KMS-11 (cell line): ENCODE results near the gene NBDY.

Source experiments
- H2AFZ ChIP-seq: fragments of 200-600 bp; sonication (generic); 2 replicates; pipeline ENCODE4 v1.6.1; 2016; ENCODE audit warnings: antibody characterized with exemption, mixed run types, low read depth
- H3K27ac ChIP-seq: fragments of 200-600 bp; sonication (generic); 2 replicates; pipeline ENCODE4 v1.6.1; 2016; ENCODE audit warnings: mild to moderate bottlenecking, mixed run types
- H3K27me3 ChIP-seq: fragments of 200-600 bp; sonication (generic); 2 replicates; pipeline ENCODE4 v1.6.1; 2017; ENCODE audit warnings: mild to moderate bottlenecking, low read depth, mixed run types, moderate library complexity; ENCODE audit not compliant: insufficient read depth
- H3K36me3 ChIP-seq: fragments of 200-600 bp; sonication (generic); 2 replicates; pipeline ENCODE4 v1.6.1; 2017; ENCODE audit warnings: mild to moderate bottlenecking, mixed run types; ENCODE audit not compliant: insufficient read depth
- H3K4me1 ChIP-seq: fragments of 200-600 bp; sonication (generic); 2 replicates; pipeline ENCODE4 v1.6.1; 2016; ENCODE audit warnings: mild to moderate bottlenecking, low read depth, mixed run types; ENCODE audit not compliant: poor library complexity, severe bottlenecking
- H3K4me2 ChIP-seq: fragments of 200-600 bp; sonication (generic); 2 replicates; pipeline ENCODE4 v1.7.0; 2016; ENCODE audit warnings: mild to moderate bottlenecking, mixed run types
- H3K4me3 ChIP-seq: fragments of 200-600 bp; sonication (generic); IDR thresholded peaks from 2 replicates; pipeline ENCODE4 v1.6.1; 2017; ENCODE audit warnings: low read depth, low read length, mixed read lengths; ENCODE audit not compliant: insufficient read depth
- H3K79me2 ChIP-seq: fragments of 200-600 bp; sonication (generic); 2 replicates; pipeline ENCODE4 v1.6.1; 2016; ENCODE audit warnings: low read depth, mixed run types; ENCODE audit not compliant: insufficient read depth
- H3K9ac ChIP-seq: fragments of 200-600 bp; sonication (generic); 2 replicates; pipeline ENCODE4 v1.6.1; 2016; ENCODE audit warnings: mild to moderate bottlenecking, mixed run types
- H4K20me1 ChIP-seq: fragments of 200-600 bp; sonication (generic); 2 replicates; pipeline ENCODE4 v1.6.1; 2016; ENCODE audit warnings: mild to moderate bottlenecking, mixed run types; ENCODE audit not compliant: insufficient read depth
- CTCF ChIP-seq: fragments of 200-600 bp; sonication (generic); conservative IDR thresholded peaks from 2 replicates; pipeline ENCODE4 v1.6.1; 2017; ENCODE audit warnings: low read depth, mild to moderate bottlenecking, antibody characterized with exemption, low read length, moderate library complexity, mixed read lengths

NBDY gene

DNA sequence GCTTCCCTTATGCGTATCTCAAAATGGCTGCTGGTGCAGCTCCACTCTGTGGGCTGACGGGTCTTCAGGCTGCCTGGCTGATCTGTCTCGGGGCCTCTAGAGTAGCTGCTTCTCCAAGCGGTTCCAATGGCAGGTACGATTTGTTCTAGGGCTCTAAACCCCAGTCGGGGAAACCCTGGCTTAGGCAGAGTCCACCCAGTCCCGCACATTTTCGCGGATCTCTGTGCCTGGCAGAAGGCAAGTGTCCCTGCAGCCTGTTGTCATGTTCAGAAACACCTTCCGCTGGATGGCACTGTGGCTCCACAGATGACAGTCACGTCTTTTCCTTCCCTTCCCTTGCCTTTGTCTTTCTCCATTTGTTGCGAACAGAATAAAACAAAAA, 54.4 kb downstream of the NBDY start:
- TF ChIP-seq CTCF = no peak
- Histone ChIP-seq H3K36me3 (no peaks in the 10 kb centered on the region), H3K4me3 (no peak overlapping the region), H4K20me1 (no peaks in the 10 kb centered on the region), H3K27ac (no peak overlapping the region), H3K27me3 (no peaks in the 10 kb centered on the region), H2AFZ (no peak overlapping the region), H3K4me1 (no peaks in the 10 kb centered on the region), H3K79me2 (no peaks in the 10 kb centered on the region), H3K9ac (no peak overlapping the region), H3K4me2 (no peak overlapping the region)

DNA sequence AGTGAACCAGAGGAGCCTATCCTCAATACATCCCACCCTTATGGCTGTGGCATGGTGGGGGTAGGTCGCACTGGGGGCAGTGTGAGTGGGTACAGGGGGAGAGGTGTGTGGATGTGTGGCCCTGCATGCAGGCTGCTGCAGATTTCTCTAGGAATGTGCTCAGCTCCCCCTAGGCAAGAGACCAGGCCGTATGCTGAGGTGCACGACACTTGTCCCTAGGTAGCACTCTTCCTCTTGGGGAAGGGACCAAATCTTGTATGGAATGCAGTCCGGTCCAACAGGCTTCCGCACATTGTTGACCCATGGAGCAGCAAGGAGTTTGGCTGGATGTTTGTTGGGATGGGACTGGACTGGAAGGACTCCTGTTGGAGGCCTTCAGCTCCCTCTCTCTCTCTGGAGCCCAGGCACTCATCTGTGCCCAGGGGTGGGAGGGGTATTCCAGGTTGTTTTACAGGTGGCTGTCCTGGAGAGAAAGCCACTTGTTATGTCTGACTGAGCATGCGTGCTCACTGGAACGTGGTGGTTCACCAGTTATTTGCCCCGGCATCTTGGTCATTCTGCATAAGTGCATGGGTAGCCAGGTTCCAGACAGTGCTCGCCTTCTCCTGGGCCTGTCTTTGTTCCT, 55.1 kb downstream of the NBDY start:
- Histone ChIP-seq H3K4me3 (no peak overlapping the region), H3K9ac (no peak overlapping the region), H3K27ac (no peak overlapping the region), H3K36me3 (no peaks in the 10 kb centered on the region), H2AFZ (no peak overlapping the region), H3K79me2 (no peaks in the 10 kb centered on the region), H3K4me1 (no peaks in the 10 kb centered on the region), H3K27me3 (no peaks in the 10 kb centered on the region), H3K4me2 (no peak overlapping the region), H4K20me1 (no peaks in the 10 kb centered on the region)
- no peak for TF ChIP-seq CTCF

GRCh38 chrX:56784666-56785065, 55.6 kb downstream of the NBDY start:
- Histone ChIP-seq H3K4me1 (no peaks in the 10 kb centered on the region), H4K20me1 (no peaks in the 10 kb centered on the region), H3K36me3 (no peaks in the 10 kb centered on the region), H3K79me2 (no peaks in the 10 kb centered on the region), H3K4me2 (no peak overlapping the region), H3K27ac (no peak overlapping the region), H3K27me3 (no peaks in the 10 kb centered on the region), H2AFZ (no peak overlapping the region), H3K9ac (no peak overlapping the region), H3K4me3 (no peak overlapping the region)
- TF ChIP-seq CTCF = no peak

DNA sequence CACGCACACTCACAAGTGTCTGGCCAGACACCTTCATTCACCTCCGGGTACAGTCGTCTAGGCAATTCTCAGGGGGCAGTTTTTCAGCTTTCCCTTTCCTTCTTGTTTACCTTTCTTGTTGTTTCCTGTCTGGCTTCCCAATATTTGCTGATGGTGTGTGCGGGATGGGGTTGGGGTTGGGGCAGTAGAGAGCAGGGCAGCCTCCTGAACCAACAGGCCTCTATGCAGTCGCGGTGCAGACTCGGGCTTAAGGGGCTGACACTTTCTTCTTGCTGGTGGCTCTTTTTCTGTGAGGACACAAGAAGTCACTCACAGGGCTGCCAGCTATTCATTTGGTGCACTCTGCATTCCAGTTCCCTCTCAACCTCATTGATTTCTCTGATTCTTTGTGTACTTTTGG, 56.4 kb downstream of the NBDY start:
- H3K36me3 ChIP-seq = no peaks in the 10 kb centered on the region
- no peaks in the 10 kb centered on the region for H3K27me3 ChIP-seq
- no peak overlapping the region for H3K4me3 ChIP-seq
- H2AFZ ChIP-seq = no peak overlapping the region
- no peak for TF ChIP-seq CTCF
- no peaks in the 10 kb centered on the region for H3K4me1 ChIP-seq
- no peaks in the 10 kb centered on the region for H4K20me1 ChIP-seq
- no peaks in the 10 kb centered on the region for H3K79me2 ChIP-seq
- no peak overlapping the region for H3K9ac ChIP-seq
- no peak overlapping the region for H3K27ac ChIP-seq
- no peak overlapping the region for H3K4me2 ChIP-seq
